SK-N-MC (cell line): ENCODE measurements around the gene CAST.

Source experiments
- EZH2 ChIP-seq: fragments of 200-600 bp; sonication (generic); IDR thresholded peaks from one replicate; pipeline ENCODE4 v1.6.1; 2017; ENCODE audit warnings: antibody characterized with exemption
- POLR2AphosphoS5 ChIP-seq: IDR thresholded peaks from 2 replicates; pipeline ENCODE4 v1.6.1; 2012; ENCODE audit warnings: mild to moderate bottlenecking, low read depth, low read length, borderline replicate concordance

DNA sequence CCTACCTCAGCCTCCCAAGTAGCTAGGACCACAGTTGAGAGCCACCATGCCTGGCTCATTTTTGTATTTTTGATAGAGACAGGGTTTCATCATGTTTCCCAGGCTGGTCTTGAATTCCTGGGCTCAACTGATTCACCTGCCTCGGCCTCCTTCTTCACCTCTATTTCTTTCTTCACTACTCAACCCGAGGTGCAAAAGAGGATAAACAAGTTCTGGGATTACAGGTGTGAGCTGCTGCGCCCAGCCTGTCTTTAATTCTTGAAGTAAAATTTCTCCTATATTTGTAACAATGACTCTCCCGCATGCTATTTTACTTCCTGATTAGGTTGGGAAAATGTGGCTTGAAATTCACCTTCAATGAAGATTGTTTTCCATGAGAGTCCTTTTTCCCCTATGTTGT lies 46.4 kb downstream of the CAST start:
- TF ChIP-seq POLR2AphosphoS5 (no peak), EZH2 (no peak)
